WERI-Rb-1 (cell line): ENCODE measurements around the gene DCBLD1.

Source experiments
- DNase-seq: peaks from one replicate; pipeline ENCODE4 v3.0.0-alpha.2; 2020
- H3K27ac ChIP-seq: fragments of 250-450 bp; sonication (Bioruptor Pico); 2 replicates; pipeline ENCODE4 v1.5.1; 2020; ENCODE audit warnings: mild to moderate bottlenecking, moderate library complexity
- H3K27me3 ChIP-seq: fragments of 250-450 bp; sonication (Bioruptor Pico); 2 replicates; pipeline ENCODE4 v1.5.1; 2021; ENCODE audit warnings: mild to moderate bottlenecking, low read depth, moderate library complexity; ENCODE audit not compliant: insufficient read depth, severe bottlenecking
- H3K36me3 ChIP-seq: fragments of 250-450 bp; sonication (Bioruptor Pico); 2 replicates; pipeline ENCODE4 v1.5.1; 2020; ENCODE audit warnings: mild to moderate bottlenecking, moderate library complexity
- H3K4me3 ChIP-seq: 2 replicates; pipeline ENCODE4 v1.5.1; 2011; ENCODE audit warnings: low read depth, mild to moderate bottlenecking, control low read depth, low read length
- H3K9me3 ChIP-seq: fragments of 250-450 bp; sonication (Bioruptor Pico); 2 replicates; pipeline ENCODE4 v1.5.1; 2021; ENCODE audit warnings: mild to moderate bottlenecking, moderate library complexity; ENCODE audit not compliant: severe bottlenecking
- CTCF ChIP-seq: IDR thresholded peaks from 2 replicates; pipeline ENCODE4 v1.5.1; 2011; ENCODE audit warnings: low read depth, mild to moderate bottlenecking, control low read depth, inconsistent platforms, low read length

Gene DCBLD1

DNA sequence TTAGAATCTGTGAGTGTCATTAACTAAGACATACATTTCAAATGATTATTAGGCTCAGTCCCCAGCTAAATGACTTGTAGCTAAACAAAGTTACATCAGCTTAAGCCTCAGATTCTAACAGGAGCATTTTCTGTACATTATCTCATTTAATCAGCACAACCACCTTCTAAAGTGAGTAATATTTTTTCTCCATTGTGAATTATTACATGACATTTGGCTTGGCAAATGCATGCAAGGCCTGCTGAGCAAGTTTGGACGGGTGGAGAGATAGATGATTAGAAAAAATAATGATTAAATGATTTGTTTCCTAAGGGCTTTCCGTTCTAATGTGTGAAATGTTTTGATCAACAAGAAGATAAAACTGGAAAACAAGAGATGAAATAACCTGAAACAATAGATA lies 20.7 kb downstream of the DCBLD1 start:
- H3K27ac ChIP-seq, result no peak overlapping the region

GRCh38 chr6:117504478-117505144 lies 22.1 kb downstream of the DCBLD1 start:
- no peak for DNase-seq
- no peak overlapping the region for H3K27ac ChIP-seq
- H3K27me3 ChIP-seq, result no peaks in the 10 kb centered on the region
- H3K9me3 ChIP-seq, result no peaks in the 10 kb centered on the region
- no peak for TF ChIP-seq CTCF
- no peak overlapping the region for H3K4me3 ChIP-seq
- H3K36me3 ChIP-seq, result no peaks in the 10 kb centered on the region

More for the DNA sequence above, 20.7 kb downstream of the DCBLD1 start:
- H3K4me3 ChIP-seq, result no peak overlapping the region
- H3K27me3 ChIP-seq, result no peaks in the 10 kb centered on the region
- H3K9me3 ChIP-seq, result no peaks in the 10 kb centered on the region
- TF ChIP-seq CTCF, result no peak
- no peak for DNase-seq
- no peaks in the 10 kb centered on the region for H3K36me3 ChIP-seq

DNA sequence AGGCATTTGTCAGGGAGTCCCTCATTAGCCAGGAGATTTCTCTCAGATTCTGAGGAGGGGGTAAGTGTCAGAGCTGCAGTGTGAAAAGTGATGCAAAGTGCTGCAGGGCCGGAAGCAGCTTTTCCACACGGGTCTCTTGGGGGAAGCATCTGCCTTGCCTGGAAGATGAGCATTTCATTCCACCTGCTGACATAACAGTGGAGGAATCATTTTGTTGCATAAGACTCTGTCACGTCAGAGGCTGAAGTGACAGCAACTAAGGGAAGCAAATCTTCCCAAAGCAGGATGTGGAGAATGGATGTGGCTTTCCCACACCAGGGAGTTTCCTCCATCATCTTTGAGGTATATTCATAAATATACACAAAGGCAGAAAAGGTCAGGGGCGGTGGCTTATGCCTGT lies 22.8 kb downstream of the DCBLD1 start:
- no peaks in the 10 kb centered on the region for H3K36me3 ChIP-seq
- no peak overlapping the region for H3K27ac ChIP-seq
- H3K27me3 ChIP-seq, result no peaks in the 10 kb centered on the region
- TF ChIP-seq CTCF, result no peak
- no peaks in the 10 kb centered on the region for H3K9me3 ChIP-seq
- no peak overlapping the region for H3K4me3 ChIP-seq
- DNase-seq, result no peak

GRCh38 chr6:117506180-117506835 lies 23.8 kb downstream of the DCBLD1 start:
- TF ChIP-seq CTCF, result no peak
- no peak overlapping the region for H3K27ac ChIP-seq
- no peaks in the 10 kb centered on the region for H3K9me3 ChIP-seq
- no peaks in the 10 kb centered on the region for H3K27me3 ChIP-seq
- no peak for DNase-seq
- no peak overlapping the region for H3K4me3 ChIP-seq
- no peaks in the 10 kb centered on the region for H3K36me3 ChIP-seq

GRCh38 chr6:117506907-117507306 lies 24.4 kb downstream of the DCBLD1 start:
- Histone ChIP-seq H3K27me3 (no peaks in the 10 kb centered on the region), H3K9me3 (no peaks in the 10 kb centered on the region), H3K27ac (no peak overlapping the region), H3K4me3 (no peak overlapping the region), H3K36me3 (no peaks in the 10 kb centered on the region)
- DNase-seq, result no peak
- no peak for TF ChIP-seq CTCF

- Histone ChIP-seq H3K4me3 (no peak overlapping the region), H3K9me3 (no peaks in the 10 kb centered on the region), H3K27ac (no peak overlapping the region), H3K36me3 (no peaks in the 10 kb centered on the region), H3K27me3 (no peaks in the 10 kb centered on the region)
- no peak for TF ChIP-seq CTCF
- no peak for DNase-seq
Measured at GRCh38 chr6:117508450-117508971, 26.0 kb downstream of the DCBLD1 start.
